NCI-H128 (cell line): Measurements from ENCODE around the gene PLXDC1.

Source experiments
- DNase-seq: peaks from one replicate; lab custom pipeline; 2025; ENCODE audit not compliant: unreplicated experiment; lab: John Stamatoyannopoulos, UW

Gene PLXDC1

GRCh38 chr17:39151150-39151942 lies at the start of gene PLXDC1:
Gene PLXDC1, minus strand, starts transcription at chr17:39151637. Its CDS starts 200 bp downstream, at chr17:39151437.
- no peak for DNase-seq

GRCh38 chr17:39200957-39201510 lies 49.6 kb upstream of the PLXDC1 start:
- no peak for DNase-seq

GRCh38 chr17:39200070-39200879 lies 48.8 kb upstream of the PLXDC1 start, which contains the start of gene RPL19:
Gene RPL19, plus strand, starts transcription at chr17:39200283. Its CDS starts 62 bp downstream, at chr17:39200345.
- DNase-seq, result peak; percentile 75

GRCh38 chr17:39199820-39200069 lies 48.3 kb upstream of the PLXDC1 start:
- DNase-seq, result no peak

- DNase-seq, result no peak
Measured at GRCh38 chr17:39198186-39198566, 46.7 kb upstream of the PLXDC1 start.

- DNase-seq, result peak; percentile 15
Measured at GRCh38 chr17:39197380-39198185, 46.1 kb upstream of the PLXDC1 start, which contains the start of gene CACNB1. Gene CACNB1, minus strand, starts transcription at chr17:39197669. Its CDS starts 174 bp downstream, at chr17:39197495.

- no peak for DNase-seq
Measured at GRCh38 chr17:39196808-39197291, 45.4 kb upstream of the PLXDC1 start.

- DNase-seq, result no peak
Measured at GRCh38 chr17:39196241-39196807, 44.9 kb upstream of the PLXDC1 start.

- no peak for DNase-seq
Measured at GRCh38 chr17:39195568-39196160, 44.2 kb upstream of the PLXDC1 start.

GRCh38 chr17:39194985-39195524 lies 43.6 kb upstream of the PLXDC1 start:
- DNase-seq, result no peak

- no peak for DNase-seq
Measured at GRCh38 chr17:39194089-39194984, 42.9 kb upstream of the PLXDC1 start.

GRCh38 chr17:39193346-39193745 lies 41.9 kb upstream of the PLXDC1 start:
- no peak for DNase-seq

GRCh38 chr17:39192901-39193300 lies 41.5 kb upstream of the PLXDC1 start:
- no peak for DNase-seq

- DNase-seq, result no peak
Measured at GRCh38 chr17:39191750-39192510, 40.5 kb upstream of the PLXDC1 start.

GRCh38 chr17:39187152-39187830 lies 35.9 kb upstream of the PLXDC1 start:
- DNase-seq, result no peak

GRCh38 chr17:39186481-39187002 lies 35.1 kb upstream of the PLXDC1 start:
- no peak for DNase-seq

GRCh38 chr17:39183720-39184119 lies 32.3 kb upstream of the PLXDC1 start:
- DNase-seq, result no peak
